OCI-LY7 (cell line): ENCODE results near the gene HSP90AB1. TPM values are rescaled to one million over a fixed set of nuclear protein-coding genes. Genes with fewer than 3 reads are reported as not detected.

ENCODE experiments used
- BruUV-seq: library from RNA; stranded (reverse); fragments of 400-500 nt; replicated peaks from 2 replicates; lab custom pipeline; 2021; lab: Mats Ljungman, UMichigan
- CTCF ChIA-PET: fragments of 300-600 bp; sonication (Branson Sonifier 250); formaldehyde crosslinking; loops from one replicate; lab custom pipeline; 2022; ENCODE audit warnings: antibody characterized with exemption; ENCODE audit not compliant: unreplicated experiment; lab: Charles Lee
- POLR2A ChIA-PET: fragments of 300-600 bp; sonication (Branson Sonifier 250); formaldehyde crosslinking; loops from one replicate; lab custom pipeline; 2022; ENCODE audit warnings: antibody characterized with exemption; lab: Charles Lee
- DNase-seq: peaks from one replicate; pipeline ENCODE4 v3.0.0-alpha.2; 2015; ENCODE audit warnings: low spot score
- H2AFZ ChIP-seq: fragments of 200-600 bp; sonication (generic), shearing (Covaris generic); 2 replicates; pipeline ENCODE4 v1.6.1; 2014; ENCODE audit warnings: mild to moderate bottlenecking, antibody characterized with exemption, low read length, moderate library complexity
- H3K27ac ChIP-seq: fragments of 200-600 bp; sonication (generic); 2 replicates; pipeline ENCODE4 v1.5.1; 2014; ENCODE audit warnings: mixed run types, low read depth, mild to moderate bottlenecking, moderate library complexity, low read length, inconsistent platforms; ENCODE audit not compliant: poor library complexity, severe bottlenecking
- H3K36me3 ChIP-seq: fragments of 200-600 bp; sonication (generic); 2 replicates; pipeline ENCODE4 v1.6.1; 2014; ENCODE audit warnings: mild to moderate bottlenecking, antibody characterized with exemption, low read length, moderate library complexity, mixed read lengths; ENCODE audit not compliant: insufficient read depth
- H3K4me1 ChIP-seq: fragments of 200-600 bp; sonication (generic); 2 replicates; pipeline ENCODE4 v1.5.1; 2014; ENCODE audit warnings: mild to moderate bottlenecking, low read length; ENCODE audit not compliant: insufficient read depth, poor library complexity, severe bottlenecking
- H3K4me2 ChIP-seq: fragments of 200-600 bp; sonication (generic); 2 replicates; pipeline ENCODE4 v1.6.1; 2014; ENCODE audit warnings: mild to moderate bottlenecking, low read length
- H3K4me3 ChIP-seq: fragments of 200-600 bp; sonication (generic); 2 replicates; pipeline ENCODE4 v1.5.1; 2014; ENCODE audit warnings: mild to moderate bottlenecking, low read depth, low read length; ENCODE audit not compliant: poor library complexity, severe bottlenecking
- H3K79me2 ChIP-seq: fragments of 200-600 bp; sonication (generic); 2 replicates; pipeline ENCODE4 v1.6.1; 2016; ENCODE audit warnings: low read depth, mild to moderate bottlenecking, low read length, moderate library complexity, mixed read lengths; ENCODE audit not compliant: insufficient read depth
- H3K9me2 ChIP-seq: fragments of 200-600 bp; sonication (generic); 2 replicates; pipeline ENCODE4 v1.6.1; 2016; ENCODE audit warnings: mild to moderate bottlenecking, low read length, mixed read lengths; ENCODE audit not compliant: insufficient read depth
- H3K9me3 ChIP-seq: fragments of 200-600 bp; sonication (generic); 2 replicates; pipeline ENCODE4 v1.6.1; 2014; ENCODE audit warnings: mild to moderate bottlenecking, mixed run types, low read length, mixed read lengths
- H4K20me1 ChIP-seq: fragments of 200-600 bp; sonication (generic); 2 replicates; pipeline ENCODE4 v1.6.1; 2014; ENCODE audit warnings: mild to moderate bottlenecking, antibody characterized with exemption, low read length, moderate library complexity, mixed read lengths; ENCODE audit not compliant: insufficient read depth
- CTCF ChIP-seq: fragments of 200-600 bp; sonication (generic); conservative IDR thresholded peaks from 2 replicates; pipeline ENCODE4 v1.5.1; 2014; ENCODE audit warnings: mild to moderate bottlenecking, antibody characterized with exemption, low read length, moderate library complexity, mixed read lengths
- EZH2phosphoT487 ChIP-seq: fragments of 200-600 bp; sonication (generic); IDR thresholded peaks from 2 replicates; pipeline ENCODE4 v1.6.1; 2018; ENCODE audit warnings: low read depth, borderline replicate concordance, mild to moderate bottlenecking, mixed run types, antibody characterized with exemption, low read length, moderate library complexity, mixed read lengths
- intact Hi-C: fragments of 100-400 bp; cut with micrococcal nuclease; formaldehyde crosslinking; loops from one replicate; pipeline ENCODE4 v1.10.0; 2022; ENCODE audit not compliant: unreplicated experiment
- total RNA-seq, 2 experiments: library from RNA; depleted of rRNA in 1 of 2; stranded (reverse); fragments of >200 nt in 1 of 2; shearing (Covaris generic) in 1 of 2; gene quantifications; 2 replicates each; pipeline ENCODE4 v1.2.3, GENCODE V29; 2014 to 2022

Gene HSP90AB1
- total RNA-seq, 2 experiments from 2014 or later: 911 to 1,282 TPM

- no peak for DNase-seq
- ChIA-PET CTCF (interaction anchor here (0.9 to 2.5 kb wide), 7 partner anchors 8 to 37 kb away, joined by 3 to 15 read pairs (median 4); no protein-coding TSS in a partner anchor), POLR2A (interaction anchor here (1.1 to 3.9 kb wide), 8 partner anchors 10 to 163 kb away, joined by 3 to 15 read pairs (median 4); partner anchors contain the start of gene CDC5L)
- H3K27ac ChIP-seq: peak overlapping the region; percentile 71
- no peak overlapping the region for H2AFZ ChIP-seq
- intact Hi-C loops: loop anchor here (2.0 to 10.0 kb wide), 3 partner anchors 40 to 520 kb away; partner anchors contain the start of genes NFKBIE and VEGFA
- TF ChIP-seq CTCF: no peak
- TF ChIP-seq EZH2phosphoT487: no peak
- H3K4me1 ChIP-seq: peaks cover 51% of the 10 kb centered on the region
- no peaks in the 10 kb centered on the region for H3K9me2 ChIP-seq
- H3K4me3 ChIP-seq: peak overlapping the region; percentile 83
- H3K4me2 ChIP-seq: peak overlapping the region; percentile 99
- peaks cover 26% of the 10 kb centered on the region for H3K36me3 ChIP-seq
- BruUV-seq: no TSS peak
- peaks cover 10% of the 10 kb centered on the region for H4K20me1 ChIP-seq
- H3K79me2 ChIP-seq: peaks cover 27% of the 10 kb centered on the region
- no peaks in the 10 kb centered on the region for H3K9me3 ChIP-seq
These were observed 22.0 kb upstream of the HSP90AB1 start for GRCh38 chr6:44224965-44225305.

- BruUV-seq: no TSS peak
- ChIA-PET CTCF (interaction anchor here (2.5 kb wide), 1 partner anchor 9 kb away, joined by 15 read pairs; no protein-coding TSS in a partner anchor), POLR2A (interaction anchor here (0.6 to 3.9 kb wide), 3 partner anchors 9 to 88 kb away, joined by 3 to 15 read pairs (median 8); no protein-coding TSS in a partner anchor)
- TF ChIP-seq CTCF: no peak
- TF ChIP-seq EZH2phosphoT487: no peak
- Histone ChIP-seq H4K20me1 (peaks cover 10% of the 10 kb centered on the region), H3K9me3 (no peaks in the 10 kb centered on the region), H3K79me2 (peaks cover 27% of the 10 kb centered on the region), H3K36me3 (peaks cover 34% of the 10 kb centered on the region), H3K9me2 (no peaks in the 10 kb centered on the region), H3K4me3 (peak overlapping the region; percentile 83), H2AFZ (no peak overlapping the region), H3K27ac (no peak overlapping the region), H3K4me2 (peak overlapping the region; percentile 99), H3K4me1 (peaks cover 48% of the 10 kb centered on the region)
- DNase-seq: peak; percentile 39
- intact Hi-C loops: loop anchor here (2.0 to 10.0 kb wide), 3 partner anchors 39 to 521 kb away; partner anchors contain the start of genes NFKBIE and VEGFA
These were observed 21.1 kb upstream of the HSP90AB1 start for GRCh38 chr6:44225579-44226325.
